Caco-2 (cell line): ENCODE measurements around the gene TRMT2A. TPM values are rescaled to one million over a fixed set of nuclear protein-coding genes. Genes with fewer than 3 reads are reported as not detected.

Experiments
- BruUV-seq: library from RNA; stranded (reverse); fragments of 400-500 nt; replicated peaks from 2 replicates; lab custom pipeline; 2021; lab: Mats Ljungman, UMichigan
- CTCF ChIA-PET: fragments of 300-600 bp; sonication (Branson Sonifier 250); formaldehyde crosslinking; loops from one replicate; lab custom pipeline; 2022; ENCODE audit warnings: antibody characterized with exemption; lab: Charles Lee
- POLR2A ChIA-PET: fragments of 300-600 bp; sonication (Branson Sonifier 250); formaldehyde crosslinking; loops from one replicate; lab custom pipeline; 2022; ENCODE audit warnings: antibody characterized with exemption; lab: Charles Lee
- DNase-seq, 2 experiments: peaks; one replicate each; pipeline versions ENCODE4 v3.0.0 to v3.0.0-alpha.2; 2020 to 2022
- H3K27me3 ChIP-seq: replicated peaks from 2 replicates; pipeline ENCODE4 v1.6.0; 2011; ENCODE audit warnings: low read length; ENCODE audit not compliant: control insufficient read depth, insufficient read depth
- H3K36me3 ChIP-seq: 2 replicates; pipeline ENCODE4 v1.5.1; 2011; ENCODE audit warnings: low read length; ENCODE audit not compliant: control insufficient read depth, insufficient read depth
- H3K4me1 ChIP-seq: fragments of 250-450 bp; sonication (Bioruptor Pico); 2 replicates; pipeline ENCODE4 v1.5.1; 2020; ENCODE audit warnings: mild to moderate bottlenecking
- H3K4me3 ChIP-seq: 2 replicates; pipeline ENCODE4 v1.5.1; 2011; ENCODE audit warnings: low read depth, mild to moderate bottlenecking, control low read depth, low read length
- H3K9me3 ChIP-seq: fragments of 250-450 bp; sonication (Bioruptor Pico); 2 replicates; pipeline ENCODE4 v1.5.1; 2020; ENCODE audit warnings: mild to moderate bottlenecking, moderate library complexity
- H3K27ac Mint-ChIP-seq: one replicate; pipeline ENCODE4 v1.8.0; 2022; ENCODE audit warnings: mixed read lengths; ENCODE audit not compliant: unreplicated experiment
- H3K27me3 Mint-ChIP-seq: one replicate; pipeline ENCODE4 v1.8.0; 2022; ENCODE audit warnings: mixed read lengths; ENCODE audit not compliant: insufficient read depth, unreplicated experiment
- H3K36me3 Mint-ChIP-seq: one replicate; pipeline ENCODE4 v1.8.0; 2022; ENCODE audit warnings: mild to moderate bottlenecking, mixed read lengths; ENCODE audit not compliant: insufficient read depth, unreplicated experiment
- H3K4me1 Mint-ChIP-seq: one replicate; pipeline ENCODE4 v1.8.0; 2022; ENCODE audit warnings: low read depth, mixed read lengths; ENCODE audit not compliant: unreplicated experiment
- H3K4me3 Mint-ChIP-seq: one replicate; pipeline ENCODE4 v1.8.0; 2022; ENCODE audit warnings: mild to moderate bottlenecking, moderate library complexity, mixed read lengths; ENCODE audit not compliant: unreplicated experiment
- H3K9me3 Mint-ChIP-seq: one replicate; pipeline ENCODE4 v1.8.0; 2022; ENCODE audit warnings: mixed read lengths; ENCODE audit not compliant: unreplicated experiment
- CTCF ChIP-seq, 2 experiments: fragments of 200-600 bp in 1 of 2; IDR thresholded peaks; 1 replicate in 1 of 2; 2 replicates in 1 of 2; pipeline versions ENCODE4 v1.5.1 to v1.8.0; 2011 to 2022; ENCODE audit warnings: antibody characterized with exemption in 1 of 2, control low read depth in 1 of 2, inconsistent platforms in 1 of 2, low read depth in 1 of 2, low read length in 1 of 2, mild to moderate bottlenecking in 1 of 2, moderate library complexity in 1 of 2; ENCODE audit not compliant: insufficient read depth in 1 of 2, severe bottlenecking in 1 of 2, unreplicated experiment in 1 of 2
- intact Hi-C: fragments of 100-400 bp; cut with micrococcal nuclease; formaldehyde crosslinking; loops from one replicate; pipeline ENCODE4 v1.10.0; 2022; ENCODE audit not compliant: unreplicated experiment
- total RNA-seq: library from RNA; stranded (reverse); gene quantifications from 2 replicates; pipeline ENCODE4 v1.2.3, GENCODE V29; 2022

The TRMT2A gene
- total RNA-seq, 1 experiment from 2014 or later = 41.1 TPM

DNA sequence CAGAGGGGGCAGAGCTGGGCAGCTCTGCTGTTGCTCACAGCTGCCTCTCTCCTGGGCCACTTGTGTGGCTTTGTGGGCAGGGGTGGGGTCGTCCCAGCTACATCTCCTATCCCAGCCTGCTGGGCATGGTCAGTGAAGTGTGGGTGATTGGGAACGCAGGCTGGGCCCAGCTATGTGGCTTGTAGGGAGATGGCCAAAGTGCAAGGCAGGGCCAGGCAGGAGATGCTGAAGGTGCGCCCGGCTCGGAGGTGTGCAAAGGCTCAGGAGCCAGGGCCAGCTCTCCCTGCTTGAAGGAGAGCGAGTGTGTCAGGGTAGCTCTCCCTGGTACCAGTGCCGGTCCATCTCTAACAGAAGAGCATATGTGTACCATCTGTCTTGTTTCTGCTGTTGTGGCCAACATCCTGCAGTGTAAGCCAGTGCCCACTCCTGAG lies 9.5 kb downstream of the TRMT2A start:
- Mint-ChIP-seq H3K4me3 (no peak overlapping the region), H3K27me3 (no peaks in the 10 kb centered on the region), H3K4me1 (no peaks in the 10 kb centered on the region), H3K27ac (no peak overlapping the region), H3K9me3 (no peaks in the 10 kb centered on the region), H3K36me3 (peaks cover 86% of the 10 kb centered on the region)
- POLR2A ChIA-PET = no interaction called here
- Histone ChIP-seq H3K36me3 (peaks cover 11% of the 10 kb centered on the region), H3K9me3 (no peaks in the 10 kb centered on the region), H3K4me1 (no peaks in the 10 kb centered on the region), H3K4me3 (no peak overlapping the region), H3K27me3 (no peaks in the 10 kb centered on the region)
- no peak for TF ChIP-seq CTCF (IDR thresholded peaks at IDR 0.05; ENCODE audit: insufficient read depth in 1 of 2, low read depth in 1 of 2, low read length in 1 of 2, severe bottlenecking in 1 of 2, unreplicated experiment in 1 of 2)
- intact Hi-C loops = no loop called here
- BruUV-seq = no TSS peak
- CTCF ChIA-PET = no interaction called here
- DNase-seq = no peak

- Mint-ChIP-seq H3K36me3 (peaks cover 86% of the 10 kb centered on the region), H3K9me3 (no peaks in the 10 kb centered on the region), H3K4me1 (no peaks in the 10 kb centered on the region), H3K27me3 (no peaks in the 10 kb centered on the region), H3K27ac (no peak overlapping the region), H3K4me3 (no peak overlapping the region)
- H3K4me3 ChIP-seq = no peak overlapping the region
- no peaks in the 10 kb centered on the region for H3K27me3 ChIP-seq
- intact Hi-C loops = no loop called here
- TF ChIP-seq CTCF (IDR thresholded peaks at IDR 0.05; ENCODE audit: insufficient read depth in 1 of 2, low read depth in 1 of 2, low read length in 1 of 2, severe bottlenecking in 1 of 2, unreplicated experiment in 1 of 2) = no peak
- peaks cover 12% of the 10 kb centered on the region for H3K36me3 ChIP-seq
- no peaks in the 10 kb centered on the region for H3K9me3 ChIP-seq
- no peak for DNase-seq
- H3K4me1 ChIP-seq = no peaks in the 10 kb centered on the region
- ChIA-PET CTCF (interaction anchor here (0.6 kb wide), 1 partner anchor 1642 kb away, joined by 9 read pairs; no protein-coding TSS in a partner anchor), POLR2A (no interaction called here)
- BruUV-seq = no TSS peak
Measured at GRCh38 chr22:20106849-20107237, 10.2 kb downstream of the TRMT2A start.

- Mint-ChIP-seq H3K27ac (no peak overlapping the region), H3K4me3 (no peak overlapping the region), H3K4me1 (no peaks in the 10 kb centered on the region), H3K36me3 (peaks cover 86% of the 10 kb centered on the region), H3K9me3 (no peaks in the 10 kb centered on the region), H3K27me3 (no peaks in the 10 kb centered on the region)
- ChIA-PET POLR2A (no interaction called here), CTCF (interaction anchor here (0.6 kb wide), 1 partner anchor 1643 kb away, joined by 9 read pairs; no protein-coding TSS in a partner anchor)
- Histone ChIP-seq H3K4me3 (no peak overlapping the region), H3K9me3 (no peaks in the 10 kb centered on the region), H3K27me3 (no peaks in the 10 kb centered on the region), H3K4me1 (no peaks in the 10 kb centered on the region), H3K36me3 (peaks cover 14% of the 10 kb centered on the region)
- no peak for DNase-seq
- intact Hi-C loops = no loop called here
- BruUV-seq = no TSS peak
- TF ChIP-seq CTCF (IDR thresholded peaks at IDR 0.05; ENCODE audit: insufficient read depth in 1 of 2, low read depth in 1 of 2, low read length in 1 of 2, severe bottlenecking in 1 of 2, unreplicated experiment in 1 of 2) = no peak
Measured at GRCh38 chr22:20106205-20106848, 10.7 kb downstream of the TRMT2A start.
